Heart right ventricle (tissue), 16 donors: ENCODE data around the gene TAF1C. TPM values are rescaled to one million over a fixed set of nuclear protein-coding genes. Genes with fewer than 3 reads are reported as not detected.
"Not testable (repeated sequence)": the region's sequence is repeated elsewhere in the genome, so short reads cannot be mapped to it uniquely, and the experiment has no call there.

Experiments used
- ATAC-seq, 8 donors: fragments of 200-7000 bp; cut with Tn5 transposase; one replicate each; pipeline ENCODE4 v1.9.1; 2020; ENCODE audit warnings: mild to moderate bottlenecking in 8 of 8, moderate library complexity in 8 of 8, moderate number of reproducible peaks in 1 of 8
- DNase-seq, 2 donors: peaks; one replicate each; pipeline ENCODE4 v3.0.0-alpha.2; 2020
- H3K27ac ChIP-seq, 10 donors: fragments of 200-600 bp; sonication (generic) in 2 of 10; one replicate each; pipeline versions ENCODE4 v1.5.0 to v1.8.0; 2020 to 2022; ENCODE audit warnings: mild to moderate bottlenecking in 3 of 10
- H3K27me3 ChIP-seq, 7 donors: fragments of 200-600 bp; one replicate each; pipeline ENCODE4 v1.8.0; 2021 to 2022; ENCODE audit warnings: mild to moderate bottlenecking in 2 of 7
- H3K36me3 ChIP-seq, 9 donors: fragments of 200-600 bp; sonication (generic) in 1 of 9; one replicate each; pipeline versions ENCODE4 v1.5.0 to v1.8.0; 2020 to 2022; ENCODE audit warnings: mild to moderate bottlenecking in 2 of 9
- H3K4me1 ChIP-seq, 9 donors: fragments of 200-600 bp; sonication (generic) in 1 of 9; one replicate each; pipeline versions ENCODE4 v1.5.0 to v1.8.0; 2020 to 2022; ENCODE audit warnings: mild to moderate bottlenecking in 4 of 9
- H3K4me3 ChIP-seq, 10 donors: fragments of 200-600 bp; sonication (generic) in 2 of 10; one replicate each; pipeline versions ENCODE4 v1.5.0 to v1.8.0; 2020 to 2022; ENCODE audit warnings: mild to moderate bottlenecking in 7 of 10, moderate library complexity in 2 of 10
- H3K9me3 ChIP-seq, 11 donors: fragments of 200-600 bp in 10 of 11; sonication (generic) in 2 of 11; one replicate each; pipeline versions ENCODE4 v1.5.0 to v1.8.0; 2013 to 2022; ENCODE audit warnings: mild to moderate bottlenecking in 2 of 11, control low read depth in 1 of 11, moderate library complexity in 1 of 11
- WGBS, 2 donors: extraction: QIAGEN DNeasy Blood & Tissue Kit; methylation state at CpG; one replicate each; pipeline ENCODE4 v1.1.7; 2013; ENCODE audit warnings: inconsistent platforms in 1 of 2; 5-methylcytosine and 5-hydroxymethylcytosine counted together
- intact Hi-C, 10 donors: fragments of 100-400 bp; cut with DNase I; formaldehyde crosslinking; loops; one replicate each; pipeline versions ENCODE4 v1.11.1 to v1.14.2; 2022
- polyA plus RNA-seq, 2 donors: library from polyadenylated mRNA; stranded (reverse); fragments of 200-250 nt; gene quantifications; one replicate each; pipeline ENCODE4 v1.2.3, GENCODE V29; 2013
- total RNA-seq, 10 donors: library from RNA; stranded (reverse); fragmentation: NEBNext Ultra II Directional in 3 of 10; extraction: Animal tissue kit (Norgen Biotek cat#: 25700) in 3 of 10; gene quantifications; one replicate each; pipeline versions ENCODE4 v1.2.1 to v1.2.4, GENCODE V29; 2021 to 2023
- TF ChIP-seq, protein P1 (sequence below), 9 donors: fragments of 200-600 bp; sonication (generic) in 2 of 9; IDR thresholded peaks; one replicate each; pipeline versions ENCODE4 v1.5.0 to v1.8.0; 2021 to 2022; ENCODE audit warnings: antibody characterized with exemption in 9 of 9, mild to moderate bottlenecking in 5 of 9, moderate library complexity in 1 of 9
- donor health status: Arrhythmogenic right ventricular cardiomyopathy.
- donor health status: ischemic (EF 13 %, LVEDD 7.1; RV severe dilation, severe dysfunction).
- donor health status: healthy with polysubstance abuse.
- donor health status: DM: no; HTN: yes; CAD: no.
- donor health status: DM: no; HTN: no; CAD: no.
- donor health status: ischemic (EF 25% LVEDD 6.9; RV normal size, moderate dysfunction).
- donor health status: ischemic (EF 25% LVEDD 5.7; RV mildly dilated, moderate dysfunction).
- donor health status: healthy.
- donor health status: DM: yes; HTN: yes; CAD: no.
- donor health status: Ischemic cardiomyopathy.
- donor health status: ischemic (EF 35%, LVEDD 5.7; RV mildly dilated, moderate dysfunction).
- donor health status: nonischemic (EF 11% LVEDD 7.7; RV severe dilation, severe dysfunction).
- donor health status: DM: yes; HTN: yes; CAD: no.
- donor health status: PGD.
- donor health status: ischemic (EF 29% LVEDD 5.4; RV normal size, mild dysfunction).
- donor health status: nonischemic (EF 23%, LVEDD 6.1; RV moderate dilation, normal function).

Gene TAF1C
- total and polyA plus RNA-seq, 12 donors, result 14.2 to 76.7 (median 21.6) TPM

- Histone ChIP-seq H3K36me3 (no peaks in the 10 kb centered on the region), H3K27ac (no peak overlapping the region), H3K9me3 (no peaks in the 10 kb centered on the region), H3K4me1 (peaks cover 0 to 9% (median 0%) of the 10 kb centered on the region in 9 donors), H3K27me3 (peaks cover 0 to 16% (median 0%) of the 10 kb centered on the region in 7 donors), H3K4me3 (no peak overlapping the region)
- no peak for DNase-seq
- intact Hi-C loops, result no loop called here
- WGBS, 2 donors, result 80% methylated on average over 17 of the region's 17 CpGs
- TF ChIP-seq, protein P1, sequence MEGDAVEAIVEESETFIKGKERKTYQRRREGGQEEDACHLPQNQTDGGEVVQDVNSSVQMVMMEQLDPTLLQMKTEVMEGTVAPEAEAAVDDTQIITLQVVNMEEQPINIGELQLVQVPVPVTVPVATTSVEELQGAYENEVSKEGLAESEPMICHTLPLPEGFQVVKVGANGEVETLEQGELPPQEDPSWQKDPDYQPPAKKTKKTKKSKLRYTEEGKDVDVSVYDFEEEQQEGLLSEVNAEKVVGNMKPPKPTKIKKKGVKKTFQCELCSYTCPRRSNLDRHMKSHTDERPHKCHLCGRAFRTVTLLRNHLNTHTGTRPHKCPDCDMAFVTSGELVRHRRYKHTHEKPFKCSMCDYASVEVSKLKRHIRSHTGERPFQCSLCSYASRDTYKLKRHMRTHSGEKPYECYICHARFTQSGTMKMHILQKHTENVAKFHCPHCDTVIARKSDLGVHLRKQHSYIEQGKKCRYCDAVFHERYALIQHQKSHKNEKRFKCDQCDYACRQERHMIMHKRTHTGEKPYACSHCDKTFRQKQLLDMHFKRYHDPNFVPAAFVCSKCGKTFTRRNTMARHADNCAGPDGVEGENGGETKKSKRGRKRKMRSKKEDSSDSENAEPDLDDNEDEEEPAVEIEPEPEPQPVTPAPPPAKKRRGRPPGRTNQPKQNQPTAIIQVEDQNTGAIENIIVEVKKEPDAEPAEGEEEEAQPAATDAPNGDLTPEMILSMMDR (IDR thresholded peaks at IDR 0.05), result no peak
- no peak for ATAC-seq
Observed at GRCh38 chr16:84218176-84218823, 31.4 kb upstream of the TAF1C start.

DNA sequence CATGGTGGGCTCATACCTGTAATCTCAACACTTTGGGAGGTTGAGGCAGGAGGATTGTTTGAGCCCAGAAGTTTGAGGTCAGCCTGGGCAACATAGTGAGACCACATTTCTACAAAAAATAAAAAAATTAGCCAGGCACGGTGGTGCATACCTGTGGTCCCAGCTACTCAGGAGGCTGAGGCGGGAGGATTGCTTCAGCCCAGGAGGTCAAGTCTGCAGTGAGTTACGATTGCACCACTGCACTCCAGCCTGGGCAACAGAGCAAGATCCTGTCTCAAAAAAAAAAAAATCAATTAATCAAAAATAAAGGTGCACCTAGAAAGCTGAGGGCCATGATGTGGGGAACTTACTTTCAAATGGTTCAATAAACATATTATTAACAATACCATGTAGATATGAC lies 29.3 kb upstream of the TAF1C start:
- H3K27ac ChIP-seq, H3K36me3 ChIP-seq, H3K4me1 ChIP-seq, DNase-seq, H3K9me3 ChIP-seq, H3K4me3 ChIP-seq, ATAC-seq, intact Hi-C loops: not testable (repeated sequence)
- WGBS, 2 donors, result 93 to 98% methylated on average over 3 of the region's 3 CpGs
- H3K27me3 ChIP-seq, result peaks cover 0 to 14% (median 0%) of the 10 kb centered on the region in 7 donors

- intact Hi-C loops, result no loop called here
Observed at GRCh38 chr16:84215531-84215930, 28.7 kb upstream of the TAF1C start.

GRCh38 chr16:84214451-84215066 lies 27.7 kb upstream of the TAF1C start:
- intact Hi-C loops, result no loop called here

More at GRCh38 chr16:84215531-84215930, 28.7 kb upstream of the TAF1C start:
- Histone ChIP-seq H3K4me3 (no peak overlapping the region), H3K27me3 (peaks cover 0 to 14% (median 0%) of the 10 kb centered on the region in 7 donors), H3K9me3 (no peaks in the 10 kb centered on the region), H3K36me3 (no peaks in the 10 kb centered on the region), H3K4me1 (peaks cover 0 to 9% (median 0%) of the 10 kb centered on the region in 9 donors), H3K27ac (no peak overlapping the region)
- 66 to 71% methylated on average over 5 of the region's 5 CpGs for WGBS, 2 donors
- ATAC-seq (no peak), DNase-seq (no peak)
- TF ChIP-seq, protein P1 (IDR thresholded peaks at IDR 0.05), result no peak

More at GRCh38 chr16:84214451-84215066, 27.7 kb upstream of the TAF1C start:
- H3K4me3 ChIP-seq, result no peak overlapping the region
- TF ChIP-seq, protein P1 (IDR thresholded peaks at IDR 0.05), result no peak
- ATAC-seq (peak in 6 of 8 donors; percentile 39 to 86 (median 54)), DNase-seq (no peak)
- H3K27me3 ChIP-seq, result peaks cover 0 to 14% (median 0%) of the 10 kb centered on the region in 7 donors
- peaks cover 0 to 4% (median 0%) of the 10 kb centered on the region in 11 donors for H3K9me3 ChIP-seq
- peaks cover 0 to 9% (median 0%) of the 10 kb centered on the region in 9 donors for H3K4me1 ChIP-seq
- H3K36me3 ChIP-seq, result no peaks in the 10 kb centered on the region
- H3K27ac ChIP-seq, result no peak overlapping the region
- WGBS, 2 donors, result 53 to 60% methylated on average over 15 of the region's 15 CpGs
